ENCODE data around the gene PPP2R1B. TPM values are rescaled to one million over a fixed set of nuclear protein-coding genes. Genes with fewer than 3 reads are reported as not detected.

The PPP2R1B gene
- total RNA-seq, 4 donors from 2014 or later, result 22.4 to 39.2 (median 25.3) TPM

DNA sequence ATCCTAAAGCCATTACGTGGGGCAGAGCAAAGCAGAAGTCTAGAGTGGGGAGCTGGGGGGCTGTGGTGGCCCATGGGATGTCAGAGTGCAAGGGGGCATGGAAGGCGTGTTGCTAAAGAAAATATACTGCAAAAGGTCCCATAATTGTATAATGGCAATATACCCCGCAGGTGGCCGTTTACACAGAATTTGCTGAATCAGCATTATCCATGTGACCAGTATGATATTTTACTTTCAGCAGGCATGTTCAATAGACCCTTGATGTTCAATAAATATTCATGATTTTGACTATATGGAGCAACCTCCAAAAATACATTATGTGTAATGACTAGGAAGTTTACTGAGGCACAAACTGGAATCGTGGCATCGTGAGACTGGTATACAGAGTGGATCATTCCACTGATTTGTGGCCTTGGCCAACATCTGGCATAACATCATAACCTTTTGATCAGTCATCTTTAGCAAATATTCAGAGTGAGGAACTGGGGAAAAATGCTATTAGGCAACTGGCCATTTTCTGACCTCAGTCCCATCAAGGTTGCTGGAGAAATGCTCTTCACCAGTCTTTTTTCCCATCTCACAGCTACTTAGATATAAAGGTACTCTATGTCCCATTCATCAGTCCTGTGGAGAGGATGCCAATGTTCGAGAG lies 29.3 kb upstream of the PPP2R1B start:
- Histone ChIP-seq H3K4me3 (replicated peaks in 1 of 3) (no peak overlapping the region), H3K4me1 (no peaks in the 10 kb centered on the region), H3K27ac (no peak overlapping the region), H3K36me3 (no peaks in the 10 kb centered on the region), H3K27me3 (no peaks in the 10 kb centered on the region), H3K9me3 (no peaks in the 10 kb centered on the region)
- DNase-seq, result no peak
- TF ChIP-seq, protein P1, sequence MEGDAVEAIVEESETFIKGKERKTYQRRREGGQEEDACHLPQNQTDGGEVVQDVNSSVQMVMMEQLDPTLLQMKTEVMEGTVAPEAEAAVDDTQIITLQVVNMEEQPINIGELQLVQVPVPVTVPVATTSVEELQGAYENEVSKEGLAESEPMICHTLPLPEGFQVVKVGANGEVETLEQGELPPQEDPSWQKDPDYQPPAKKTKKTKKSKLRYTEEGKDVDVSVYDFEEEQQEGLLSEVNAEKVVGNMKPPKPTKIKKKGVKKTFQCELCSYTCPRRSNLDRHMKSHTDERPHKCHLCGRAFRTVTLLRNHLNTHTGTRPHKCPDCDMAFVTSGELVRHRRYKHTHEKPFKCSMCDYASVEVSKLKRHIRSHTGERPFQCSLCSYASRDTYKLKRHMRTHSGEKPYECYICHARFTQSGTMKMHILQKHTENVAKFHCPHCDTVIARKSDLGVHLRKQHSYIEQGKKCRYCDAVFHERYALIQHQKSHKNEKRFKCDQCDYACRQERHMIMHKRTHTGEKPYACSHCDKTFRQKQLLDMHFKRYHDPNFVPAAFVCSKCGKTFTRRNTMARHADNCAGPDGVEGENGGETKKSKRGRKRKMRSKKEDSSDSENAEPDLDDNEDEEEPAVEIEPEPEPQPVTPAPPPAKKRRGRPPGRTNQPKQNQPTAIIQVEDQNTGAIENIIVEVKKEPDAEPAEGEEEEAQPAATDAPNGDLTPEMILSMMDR (IDR thresholded peaks at IDR 0.05), result no peak
- TF ChIP-seq POLR2A (IDR thresholded peaks at IDR 0.05), result no peak
- intact Hi-C loops (cut with DNase I), result no loop called here
- WGBS, 2 donors, result 95 to 97% methylated on average over 7 of the region's 7 CpGs

DNA sequence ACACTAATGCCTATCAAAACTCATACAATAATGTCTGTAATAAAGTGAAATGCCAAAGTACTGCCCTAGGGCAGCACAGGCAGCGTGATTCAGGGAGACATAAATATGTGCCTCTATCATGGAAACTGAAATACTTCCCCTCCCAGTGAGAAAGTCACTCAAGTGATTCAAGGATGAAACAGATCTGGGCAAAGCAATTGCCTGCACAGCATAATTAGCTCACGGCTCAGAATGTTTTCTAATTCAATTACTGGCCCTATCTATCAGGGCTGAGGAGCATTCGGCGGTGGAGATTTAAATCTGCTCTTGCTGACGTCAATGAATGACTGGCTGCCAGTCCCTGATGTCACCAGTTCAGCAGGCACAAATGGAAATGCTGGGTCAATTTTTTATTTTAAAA lies 27.7 kb upstream of the PPP2R1B start:
- TF ChIP-seq, protein P1 (IDR thresholded peaks at IDR 0.05), result no peak
- TF ChIP-seq POLR2A (IDR thresholded peaks at IDR 0.05), result no peak

DNA sequence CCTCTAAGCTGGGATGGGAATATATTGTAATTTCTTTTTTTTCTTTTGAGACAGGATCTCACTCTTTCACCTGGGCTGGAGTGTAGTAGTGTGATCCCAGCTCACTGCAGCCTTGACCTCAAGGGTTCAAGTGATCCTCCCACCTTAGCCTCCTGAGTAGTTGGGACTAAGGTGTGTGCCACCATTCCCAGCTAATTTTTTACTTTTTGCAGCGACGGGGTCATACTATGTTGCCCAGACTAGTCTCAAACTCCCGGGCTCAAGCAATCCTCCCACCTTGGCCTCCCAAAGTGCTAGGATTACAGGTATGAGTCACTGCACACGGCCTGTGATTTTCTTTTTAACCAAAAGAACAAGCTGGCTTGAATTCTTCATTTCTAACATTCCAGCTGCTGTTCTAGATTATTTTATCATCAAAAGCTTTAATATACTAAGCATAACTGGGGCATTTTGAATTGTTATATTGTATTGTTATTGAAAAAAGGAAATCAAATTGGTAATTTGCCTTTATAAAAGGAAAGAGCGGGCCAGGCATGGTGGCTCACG lies 26.8 kb upstream of the PPP2R1B start:
- Histone ChIP-seq H3K4me3 (replicated peaks in 1 of 3) (no peak overlapping the region), H3K4me1 (peaks cover 0 to 3% of the 10 kb centered on the region in 2 donors), H3K36me3 (no peaks in the 10 kb centered on the region), H3K9me3 (no peaks in the 10 kb centered on the region), H3K27me3 (no peaks in the 10 kb centered on the region), H3K27ac (no peak overlapping the region)
- TF ChIP-seq POLR2A (IDR thresholded peaks at IDR 0.05), result no peak
- intact Hi-C loops (cut with DNase I), result no loop called here
- DNase-seq, result no peak
- 95 to 96% methylated on average over 6 of the region's 6 CpGs for WGBS, 2 donors

More for the DNA sequence above, 27.7 kb upstream of the PPP2R1B start:
- intact Hi-C loops (cut with DNase I), result no loop called here
- no peak for DNase-seq
- H3K27me3 ChIP-seq, result no peaks in the 10 kb centered on the region
- H3K4me1 ChIP-seq, result no peaks in the 10 kb centered on the region
- H3K27ac ChIP-seq, result no peak overlapping the region
- no peaks in the 10 kb centered on the region for H3K9me3 ChIP-seq
- 80 to 88% methylated on average over 5 of the region's 5 CpGs for WGBS, 2 donors
- no peaks in the 10 kb centered on the region for H3K36me3 ChIP-seq
- H3K4me3 ChIP-seq (replicated peaks in 1 of 3), result no peak overlapping the region

DNA sequence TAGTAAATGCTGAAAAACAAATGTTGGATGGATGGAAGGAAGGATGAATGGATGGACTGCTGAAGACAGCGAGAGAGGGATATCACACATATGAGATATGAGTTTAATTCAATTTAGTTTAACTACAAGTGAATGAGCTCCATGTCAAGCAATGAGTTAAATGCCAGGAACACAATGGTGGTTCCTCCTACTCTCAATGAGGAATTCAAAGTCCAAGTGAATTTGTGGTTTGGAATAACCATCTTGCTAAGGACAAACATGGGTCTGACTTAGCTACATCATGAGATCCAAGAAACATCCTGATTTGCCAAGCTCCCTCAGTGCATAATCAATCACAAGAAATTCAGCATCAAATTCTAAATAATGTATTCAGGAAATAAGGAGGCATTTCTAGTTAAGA lies 26.1 kb upstream of the PPP2R1B start:
- 95 to 96% methylated on average over 1 of the region's 1 CpG for WGBS, 2 donors

DNA sequence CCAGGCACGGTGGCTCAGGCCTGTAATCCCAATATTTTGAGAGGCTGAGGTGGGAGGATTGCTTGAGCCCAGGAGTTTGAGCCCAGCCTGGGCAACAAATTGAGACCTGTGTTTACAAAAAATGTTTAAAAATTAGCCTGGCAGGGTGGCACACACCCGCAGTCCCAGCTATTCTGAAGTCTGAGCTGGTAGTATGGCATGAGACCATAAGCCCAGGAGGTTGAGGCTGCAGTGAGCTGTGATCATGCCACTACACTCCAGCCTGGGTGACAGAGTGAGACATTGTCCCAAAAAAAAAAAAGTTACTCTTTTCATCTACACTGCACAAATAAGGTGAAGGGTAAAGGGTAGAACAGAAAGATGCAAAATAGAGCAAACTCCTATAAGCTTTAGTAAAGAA lies 22.3 kb upstream of the PPP2R1B start:
- TF ChIP-seq, protein P1 (IDR thresholded peaks at IDR 0.05), result no peak
- TF ChIP-seq POLR2A (IDR thresholded peaks at IDR 0.05), result no peak
- Histone ChIP-seq H3K4me3 (replicated peaks in 1 of 3) (no peak overlapping the region), H3K9me3 (no peaks in the 10 kb centered on the region), H3K27ac (no peak overlapping the region), H3K27me3 (no peaks in the 10 kb centered on the region), H3K4me1 (peaks cover 0 to 3% of the 10 kb centered on the region in 2 donors), H3K36me3 (peaks cover 5% of the 10 kb centered on the region in 2 donors)
- intact Hi-C loops (cut with DNase I), result loop anchor here (5.0 kb wide), 1 partner anchor 59 kb away; no protein-coding TSS in a partner anchor
- no peak for DNase-seq
- WGBS, 2 donors, result 86 to 94% methylated on average over 2 of the region's 2 CpGs

More for the DNA sequence above, 26.1 kb upstream of the PPP2R1B start:
- Histone ChIP-seq H3K27ac (no peak overlapping the region), H3K4me1 (peaks cover 0 to 3% of the 10 kb centered on the region in 2 donors), H3K4me3 (replicated peaks in 1 of 3) (no peak overlapping the region), H3K9me3 (no peaks in the 10 kb centered on the region), H3K36me3 (no peaks in the 10 kb centered on the region), H3K27me3 (no peaks in the 10 kb centered on the region)
- no peak for DNase-seq
- intact Hi-C loops (cut with DNase I), result no loop called here
- TF ChIP-seq POLR2A (IDR thresholded peaks at IDR 0.05), result no peak
- TF ChIP-seq, protein P1 (IDR thresholded peaks at IDR 0.05), result no peak
